Keratinocyte (primary cell): ENCODE results near the gene AFF2.

Experiments
- CTCF ChIP-seq, 3 experiments: IDR thresholded peaks in 1 of 3; conservative IDR thresholded peaks in 1 of 3; optimal IDR thresholded peaks in 1 of 3; 2 replicates in 2 of 3; 3 replicates in 1 of 3; pipeline versions ENCODE3 to v1.5.1; 2011; ENCODE audit warnings: low read length in 3 of 3, mild to moderate bottlenecking in 3 of 3, moderate library complexity in 2 of 3, control low read depth in 1 of 3, inconsistent platforms in 1 of 3; ENCODE audit not compliant: insufficient read depth in 2 of 3; ENCODE audit errors: extremely low read depth in 1 of 3
- EZH2 ChIP-seq: IDR thresholded peaks from one replicate; pipeline ENCODE4 v1.6.1; 2012; ENCODE audit warnings: inconsistent platforms, mild to moderate bottlenecking, low read length, moderate library complexity

GRCh38 chrX:149043401-149043800, 543.0 kb downstream of the AFF2 start:
- TF ChIP-seq CTCF (optimal IDR thresholded peaks at IDR 0.05 in 1 of 3, IDR thresholded peaks at IDR 0.05 in 1 of 3, conservative IDR thresholded peaks at IDR 0.05 in 1 of 3; ENCODE audit: extremely low read depth in 1 of 3, insufficient read depth in 2 of 3, low read length in 3 of 3) (no peak), EZH2 (no peak)
